HFFc6 (cell line): Measurements from ENCODE around the gene MCTP1. TPM values are rescaled to one million over a fixed set of nuclear protein-coding genes. Genes with fewer than 3 reads are reported as not detected.
"Not testable (repeated sequence)": the region's sequence is repeated elsewhere in the genome, so short reads cannot be mapped to it uniquely, and the experiment has no call there.

Experiments
- DNase-seq: peaks from one replicate; pipeline ENCODE4 v3.0.0-alpha.2; 2018
- H3K27ac Mint-ChIP-seq: 2 replicates; pipeline ENCODE4 v1.8.0; 2020; ENCODE audit warnings: mild to moderate bottlenecking, mixed read lengths
- H3K27me3 Mint-ChIP-seq: 2 replicates; pipeline ENCODE4 v1.8.0; 2021; ENCODE audit warnings: mild to moderate bottlenecking, moderate library complexity, mixed read lengths; ENCODE audit not compliant: insufficient read depth
- H3K36me3 Mint-ChIP-seq: 2 replicates; pipeline ENCODE4 v1.8.0; 2021; ENCODE audit warnings: low read depth, mixed read lengths
- H3K4me1 Mint-ChIP-seq: 2 replicates; pipeline ENCODE4 v1.8.0; 2020; ENCODE audit warnings: low read depth, mixed read lengths
- H3K4me3 Mint-ChIP-seq: 2 replicates; pipeline ENCODE4 v1.8.0; 2020; ENCODE audit warnings: mild to moderate bottlenecking, moderate library complexity, mixed read lengths
- H3K9me3 Mint-ChIP-seq: 2 replicates; pipeline ENCODE4 v1.8.0; 2020; ENCODE audit warnings: mild to moderate bottlenecking, mixed read lengths
- CTCF ChIP-seq: fragments of 200-600 bp; sonication (generic); IDR thresholded peaks from 2 replicates; pipeline ENCODE4 v1.5.0; 2021; ENCODE audit warnings: antibody characterized with exemption, mild to moderate bottlenecking
- total RNA-seq, 6 experiments: library from RNA; stranded (reverse); fragmentation: NEBNext Ultra II Directional; extraction: Animal tissue kit (Norgen Biotek cat#: 25700); gene quantifications; 2 replicates in 1 of 6; 3 replicates in 5 of 6; pipeline ENCODE4 v1.2.3, GENCODE V29; 2021

MCTP1 gene
- total RNA-seq, 6 experiments from 2014 or later, result 1.0 to 5.2 (median 3.9) TPM

- H3K27ac Mint-ChIP-seq, result no peak overlapping the region
- no peak for DNase-seq
- TF ChIP-seq CTCF, result no peak
- 0 out of 2 replicates have a peak, but pooled peaks cover 9% of the 10 kb centered on the region for H3K36me3 Mint-ChIP-seq
- H3K4me3 Mint-ChIP-seq, result no peak overlapping the region
- H3K27me3 Mint-ChIP-seq, result no peaks in the 10 kb centered on the region
- peaks cover 10% of the 10 kb centered on the region; the same call in 1 of the 2 replicates for H3K9me3 Mint-ChIP-seq
- no peaks in the 10 kb centered on the region for H3K4me1 Mint-ChIP-seq
Observed at GRCh38 chr5:95007921-95008597, 276.8 kb downstream of the MCTP1 start.

GRCh38 chr5:95005811-95006210, 279.1 kb downstream of the MCTP1 start:
- Mint-ChIP-seq H3K27ac (no peak overlapping the region), H3K9me3 (peaks cover 10% of the 10 kb centered on the region; the same call in 1 of the 2 replicates)
- TF ChIP-seq CTCF, result no peak

DNA sequence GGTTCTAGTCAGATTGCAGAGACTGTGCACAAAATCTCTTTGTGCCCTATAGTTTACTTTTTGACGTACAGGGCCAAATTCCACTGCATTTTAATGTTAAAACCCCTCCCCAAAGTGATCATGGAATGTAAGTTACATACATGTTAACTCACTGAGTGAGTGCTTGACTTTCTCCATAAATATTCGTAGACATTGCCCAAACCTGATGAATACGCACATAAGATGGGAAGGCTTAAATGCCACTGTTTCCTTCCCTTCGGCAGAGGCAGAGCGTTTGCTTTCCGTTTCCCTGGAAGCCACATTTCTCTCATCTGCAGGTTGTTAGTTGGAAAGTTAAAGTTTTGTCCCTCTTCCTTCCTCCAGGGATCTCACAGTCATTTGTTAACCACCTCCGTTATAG, 286.2 kb downstream of the MCTP1 start:
- Mint-ChIP-seq H3K4me1 (peaks cover 16% of the 10 kb centered on the region; the same call in 1 of the 2 replicates), H3K27ac (no peak overlapping the region; the same call in 1 of the 2 replicates), H3K36me3 (peaks cover 7% of the 10 kb centered on the region; the same call in 1 of the 2 replicates), H3K27me3 (no peaks in the 10 kb centered on the region; the same call in 1 of the 2 replicates), H3K4me3 (peak overlapping the region; percentile 58; the same call in 1 of the 2 replicates), H3K9me3 (no peaks in the 10 kb centered on the region; the same call in 1 of the 2 replicates)
- no peak for DNase-seq
- no peak for TF ChIP-seq CTCF

More at GRCh38 chr5:95005811-95006210, 279.1 kb downstream of the MCTP1 start:
- DNase-seq, result no peak
- Mint-ChIP-seq H3K4me3 (no peak overlapping the region), H3K4me1 (no peaks in the 10 kb centered on the region), H3K36me3 (peaks cover 13% of the 10 kb centered on the region; the same call in 1 of the 2 replicates), H3K27me3 (no peaks in the 10 kb centered on the region)

GRCh38 chr5:94994537-94994936, 290.4 kb downstream of the MCTP1 start:
- not testable (repeated sequence) for H3K9me3 Mint-ChIP-seq, H3K27ac Mint-ChIP-seq, H3K4me3 Mint-ChIP-seq, H3K27me3 Mint-ChIP-seq, DNase-seq, H3K36me3 Mint-ChIP-seq
- H3K4me1 Mint-ChIP-seq, result peaks cover 16% of the 10 kb centered on the region; the same call in 1 of the 2 replicates

DNA sequence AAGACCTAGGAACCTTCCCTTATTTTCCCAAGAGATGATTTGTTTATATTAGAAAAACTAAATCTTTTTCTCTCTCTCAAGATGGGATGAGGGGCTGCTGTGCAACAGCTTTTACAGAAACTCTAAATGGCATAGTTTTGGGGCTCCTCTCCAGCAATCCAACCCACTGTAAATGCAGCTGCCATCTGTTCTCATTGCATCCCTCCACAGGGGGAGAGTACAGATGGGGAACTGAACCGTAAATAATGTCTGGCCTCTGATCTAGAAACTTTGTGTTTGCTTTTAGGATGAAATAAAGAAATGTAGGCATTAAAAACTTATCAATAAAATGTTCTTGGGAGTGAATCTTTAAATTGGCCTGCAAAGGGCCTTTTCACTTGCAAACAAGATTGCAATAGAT, 291.4 kb downstream of the MCTP1 start:
- Mint-ChIP-seq H3K27ac (no peak overlapping the region), H3K9me3 (no peaks in the 10 kb centered on the region), H3K27me3 (no peaks in the 10 kb centered on the region; the same call in 1 of the 2 replicates), H3K36me3 (no peaks in the 10 kb centered on the region), H3K4me3 (no peak overlapping the region), H3K4me1 (peaks cover 16% of the 10 kb centered on the region; the same call in 1 of the 2 replicates)
- TF ChIP-seq CTCF, result no peak
- DNase-seq, result no peak

DNA sequence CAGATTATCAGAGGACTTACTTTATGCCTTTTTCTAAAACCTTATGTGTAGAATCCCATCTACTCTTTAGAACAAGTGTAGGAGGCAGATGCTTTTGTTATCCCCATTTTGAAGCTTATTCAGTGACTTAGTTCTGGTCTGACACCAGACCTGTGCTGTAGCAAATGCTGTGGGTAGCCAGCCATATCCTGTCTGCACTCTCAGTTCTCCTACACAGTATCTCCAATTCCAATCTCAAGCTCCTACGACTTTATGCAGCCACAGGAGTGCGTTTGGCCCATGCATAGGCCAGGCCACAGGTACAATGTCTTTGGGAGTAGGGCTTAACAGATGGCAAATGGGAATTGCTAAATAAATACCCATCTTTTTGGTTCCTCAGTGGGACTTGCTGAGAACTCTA, 292.6 kb downstream of the MCTP1 start:
- H3K36me3 Mint-ChIP-seq, result no peaks in the 10 kb centered on the region
- peaks cover 16% of the 10 kb centered on the region; the same call in 1 of the 2 replicates for H3K4me1 Mint-ChIP-seq
- no peak for DNase-seq
- H3K9me3 Mint-ChIP-seq, result no peaks in the 10 kb centered on the region
- H3K27ac Mint-ChIP-seq, result no peak overlapping the region
- H3K4me3 Mint-ChIP-seq, result no peak overlapping the region; the same call in 1 of the 2 replicates
- TF ChIP-seq CTCF, result no peak
- H3K27me3 Mint-ChIP-seq, result no peaks in the 10 kb centered on the region; the same call in 1 of the 2 replicates
